VCaP (cell line): Measurements from ENCODE around the gene TRPM1.

ENCODE experiments used
- H3K27ac ChIP-seq: fragments of 450-650 bp; 2 replicates; pipeline ENCODE4 v1.5.1; 2017
- TF ChIP-seq, protein P1 (sequence below): fragments of 450-650 bp; conservative IDR thresholded peaks from 2 replicates; pipeline ENCODE4 v1.5.1; 2017; ENCODE audit warnings: mild to moderate bottlenecking, moderate library complexity

Gene TRPM1

DNA sequence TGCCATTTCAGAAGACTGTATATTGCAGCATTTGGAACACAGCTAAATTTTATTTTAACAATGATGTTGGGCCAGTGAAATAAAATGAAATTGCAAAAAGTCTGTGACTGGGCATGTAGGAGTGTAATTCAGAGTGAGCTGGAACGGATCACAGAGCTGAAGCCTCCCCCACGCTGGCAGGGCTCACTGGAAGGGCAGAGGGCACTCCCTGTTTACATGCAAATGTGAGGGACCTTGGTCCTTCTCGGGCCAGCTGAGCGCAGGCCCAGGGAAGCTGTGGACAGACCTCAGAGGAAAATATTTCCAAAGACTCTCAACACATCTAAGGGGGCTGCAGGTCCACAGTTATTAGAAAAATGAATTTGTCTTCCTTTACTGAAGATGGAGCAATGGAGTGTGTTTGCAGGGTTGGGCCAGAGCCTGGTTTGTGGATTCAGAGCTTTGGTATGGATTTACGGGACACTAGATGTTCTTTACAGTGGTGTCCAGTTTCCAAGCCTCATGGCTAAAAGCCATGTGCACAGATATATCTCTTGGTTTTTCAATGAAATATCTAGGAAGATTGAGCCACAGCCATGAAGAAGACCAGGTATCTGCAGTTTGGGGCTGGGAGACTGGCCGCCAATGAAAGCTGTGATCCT, 32.0 kb downstream of the TRPM1 start:
- H3K27ac ChIP-seq: peak overlapping the region; percentile 50; the same call in 1 of the 2 replicates

DNA sequence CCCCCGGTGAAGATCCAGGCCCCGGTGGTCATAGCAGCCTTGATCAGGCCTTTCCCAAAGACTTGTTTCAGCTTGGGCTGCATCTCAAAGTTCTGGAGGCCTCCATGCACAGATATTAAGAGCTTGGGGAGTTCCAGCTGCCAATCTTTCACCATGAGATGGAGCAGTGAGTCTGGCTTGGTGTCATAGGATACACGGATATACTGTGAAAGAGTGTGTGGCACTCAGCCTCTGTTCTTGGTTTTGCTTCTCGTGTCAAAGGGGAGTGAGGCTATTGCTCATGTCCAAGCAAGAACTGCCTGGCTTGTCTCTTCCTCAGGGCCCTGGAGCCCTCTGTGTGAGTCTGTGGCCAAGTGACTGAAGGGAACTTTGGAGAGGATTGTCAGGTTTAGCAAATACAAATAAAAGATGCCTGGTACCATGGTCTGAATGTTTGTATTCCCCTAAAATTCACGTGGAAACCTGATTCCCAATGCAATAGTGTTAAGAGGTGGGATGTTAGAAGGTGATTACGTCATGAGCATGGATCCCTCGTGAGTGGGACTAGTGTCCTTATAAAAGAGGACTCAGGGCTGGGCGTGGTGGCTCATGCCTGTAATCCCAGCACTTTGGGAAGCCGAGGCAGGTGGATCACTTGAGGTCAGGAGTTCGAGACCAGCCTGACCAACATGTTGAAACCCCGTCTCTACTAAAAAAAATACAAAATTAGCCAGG, 33.5 kb downstream of the TRPM1 start:
- TF ChIP-seq, protein P1, sequence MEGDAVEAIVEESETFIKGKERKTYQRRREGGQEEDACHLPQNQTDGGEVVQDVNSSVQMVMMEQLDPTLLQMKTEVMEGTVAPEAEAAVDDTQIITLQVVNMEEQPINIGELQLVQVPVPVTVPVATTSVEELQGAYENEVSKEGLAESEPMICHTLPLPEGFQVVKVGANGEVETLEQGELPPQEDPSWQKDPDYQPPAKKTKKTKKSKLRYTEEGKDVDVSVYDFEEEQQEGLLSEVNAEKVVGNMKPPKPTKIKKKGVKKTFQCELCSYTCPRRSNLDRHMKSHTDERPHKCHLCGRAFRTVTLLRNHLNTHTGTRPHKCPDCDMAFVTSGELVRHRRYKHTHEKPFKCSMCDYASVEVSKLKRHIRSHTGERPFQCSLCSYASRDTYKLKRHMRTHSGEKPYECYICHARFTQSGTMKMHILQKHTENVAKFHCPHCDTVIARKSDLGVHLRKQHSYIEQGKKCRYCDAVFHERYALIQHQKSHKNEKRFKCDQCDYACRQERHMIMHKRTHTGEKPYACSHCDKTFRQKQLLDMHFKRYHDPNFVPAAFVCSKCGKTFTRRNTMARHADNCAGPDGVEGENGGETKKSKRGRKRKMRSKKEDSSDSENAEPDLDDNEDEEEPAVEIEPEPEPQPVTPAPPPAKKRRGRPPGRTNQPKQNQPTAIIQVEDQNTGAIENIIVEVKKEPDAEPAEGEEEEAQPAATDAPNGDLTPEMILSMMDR: no peak
- no peak overlapping the region for H3K27ac ChIP-seq

More for the DNA sequence above, 32.0 kb downstream of the TRPM1 start:
- TF ChIP-seq, protein P1: no peak

- no peak overlapping the region for H3K27ac ChIP-seq
- TF ChIP-seq, protein P1: no peak
Measured at GRCh38 chr15:31065824-31066223, 35.7 kb downstream of the TRPM1 start.

DNA sequence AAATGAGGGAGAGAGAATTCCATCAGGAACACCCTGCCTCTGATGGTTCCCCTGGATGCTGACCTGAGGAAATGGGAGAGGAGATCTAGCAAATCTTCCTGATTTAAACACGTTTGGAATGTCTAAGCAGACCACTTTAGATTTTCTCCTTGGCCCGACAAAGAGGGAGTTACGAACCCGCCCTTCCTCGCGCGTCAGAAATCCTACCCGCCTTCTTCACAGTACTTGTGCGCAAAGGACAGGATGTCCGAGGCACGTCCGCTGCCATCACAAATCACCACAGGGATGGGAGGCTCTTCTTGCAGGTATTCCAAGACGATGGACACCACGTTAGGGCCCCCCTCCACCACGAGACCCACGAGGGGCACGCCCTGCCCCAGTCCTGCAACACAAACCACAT, 38.6 kb downstream of the TRPM1 start:
- no peak overlapping the region for H3K27ac ChIP-seq
- TF ChIP-seq, protein P1: no peak

GRCh38 chr15:31062310-31062847, 39.1 kb downstream of the TRPM1 start:
- TF ChIP-seq, protein P1: no peak
- no peak overlapping the region for H3K27ac ChIP-seq

DNA sequence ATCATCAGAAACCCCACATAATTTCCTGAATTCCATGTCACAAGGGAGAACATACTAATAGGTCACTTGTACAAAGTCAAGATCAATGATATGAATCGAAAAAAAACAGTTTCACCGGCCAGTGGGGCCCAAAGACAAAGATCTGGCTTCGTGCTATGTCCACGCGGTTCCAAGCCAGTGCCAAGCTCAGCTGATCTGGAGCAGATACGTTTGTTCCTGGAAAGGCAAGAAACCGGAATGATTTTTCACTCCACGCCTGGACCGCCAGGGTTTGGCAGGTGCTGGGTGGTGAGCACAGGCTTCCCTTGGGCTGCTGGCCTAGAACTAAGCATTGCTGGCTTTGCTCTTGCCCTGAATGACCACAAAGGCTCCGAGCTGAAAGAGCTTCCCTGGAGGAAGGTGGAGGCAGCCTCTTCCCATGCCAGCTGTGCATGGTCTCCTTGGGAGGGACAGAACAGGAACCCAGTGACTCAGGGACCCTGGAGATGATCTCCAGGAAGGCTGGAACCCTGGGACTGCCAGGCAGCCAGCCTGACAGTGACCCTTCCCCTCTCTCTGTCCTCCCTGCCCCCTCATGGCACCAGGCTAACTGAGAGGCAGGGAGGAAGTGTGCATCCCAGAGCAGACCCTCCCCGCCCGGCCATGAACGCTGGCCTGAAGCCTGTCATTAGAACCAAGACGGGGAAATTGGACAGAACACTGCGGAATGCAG, 40.9 kb downstream of the TRPM1 start:
- H3K27ac ChIP-seq: no peak overlapping the region
- TF ChIP-seq, protein P1: no peak
